Smooth muscle cell (in vitro differentiated cells): ENCODE measurements around the gene KRT79. TPM values are rescaled to one million over a fixed set of nuclear protein-coding genes. Genes with fewer than 3 reads are reported as not detected.

Experiments used
- DNase-seq: peaks from one replicate; lab custom pipeline; 2025; ENCODE audit not compliant: unreplicated experiment; lab: John Stamatoyannopoulos, UW
- H2AFZ ChIP-seq: fragments of 200-600 bp; sonication (generic); 2 replicates; pipeline ENCODE4 v1.6.0; 2016; ENCODE audit warnings: antibody characterized with exemption, low read depth, mild to moderate bottlenecking
- H3F3A ChIP-seq: fragments of 200-600 bp; sonication (generic); 2 replicates; pipeline ENCODE4 v1.6.0; 2017; ENCODE audit warnings: antibody characterized with exemption, low read depth
- H3K27ac ChIP-seq: fragments of 200-600 bp; sonication (generic); 2 replicates; pipeline ENCODE4 v1.5.1; 2016; ENCODE audit warnings: low read depth, mild to moderate bottlenecking
- H3K27me3 ChIP-seq: fragments of 200-600 bp; sonication (generic); 2 replicates; pipeline ENCODE4 v1.6.1; 2016; ENCODE audit warnings: low read depth, mild to moderate bottlenecking
- H3K36me3 ChIP-seq: fragments of 200-600 bp; sonication (generic); 2 replicates; pipeline ENCODE4 v1.5.1; 2016; ENCODE audit warnings: low read depth
- H3K4me1 ChIP-seq: fragments of 200-600 bp; sonication (generic); 2 replicates; pipeline ENCODE4 v1.5.1; 2016; ENCODE audit warnings: low read depth
- H3K4me2 ChIP-seq: fragments of 200-600 bp; sonication (generic); 2 replicates; pipeline ENCODE4 v1.6.0; 2016; ENCODE audit warnings: mild to moderate bottlenecking
- H3K4me3 ChIP-seq: fragments of 200-600 bp; sonication (generic); 2 replicates; pipeline ENCODE4 v1.5.1; 2016; ENCODE audit warnings: mild to moderate bottlenecking
- H3K79me2 ChIP-seq: fragments of 200-600 bp; sonication (generic); 2 replicates; pipeline ENCODE4 v1.6.0; 2016; ENCODE audit warnings: low read depth, mild to moderate bottlenecking
- H3K9ac ChIP-seq: fragments of 200-600 bp; sonication (generic); 2 replicates; pipeline ENCODE4 v1.6.0; 2016; ENCODE audit warnings: low read depth
- H3K9me3 ChIP-seq: fragments of 200-600 bp; sonication (generic); replicated peaks from 2 replicates; pipeline ENCODE4 v1.5.1; 2016; ENCODE audit warnings: low read depth
- H4K20me1 ChIP-seq: fragments of 200-600 bp; sonication (generic); 2 replicates; pipeline ENCODE4 v1.6.0; 2016; ENCODE audit warnings: low read depth
- WGBS: methylation state at CpG from one replicate; pipeline ENCODE4 v1.1.7; 2016; ENCODE audit warnings: low lambda C conversion rate; 5-methylcytosine and 5-hydroxymethylcytosine counted together
- polyA plus RNA-seq: library from polyadenylated mRNA; unstranded; fragments of >200 nt; fragmentation: Nextera tagmentation; extraction: Ambion mirVana; gene quantifications from 2 replicates; pipeline ENCODE4 v1.2.1, GENCODE V29; 2016
- total RNA-seq: library from RNA; depleted of rRNA; stranded (reverse); fragments of >200 nt; gene quantifications from 2 replicates; pipeline ENCODE4 v1.2.3, GENCODE V29; 2014
- TF ChIP-seq, protein P1 (sequence below): fragments of 200-600 bp; sonication (generic); IDR thresholded peaks from 2 replicates; pipeline ENCODE4 v1.5.1; 2017; ENCODE audit warnings: borderline replicate concordance, mild to moderate bottlenecking, antibody characterized with exemption; ENCODE audit not compliant: insufficient read depth, poor library complexity, severe bottlenecking

KRT79 gene
- total and polyA plus RNA-seq, 2 experiments from 2014 or later, result 3.4 to 4.1 TPM

GRCh38 chr12:52835271-52836041 is 1.3 kb upstream of the KRT79 start:
- peak overlapping the region; percentile 67 for H3K9ac ChIP-seq
- 63% methylated on average over 15 of the region's 15 CpGs for WGBS
- peak overlapping the region; percentile 57 for H3K4me2 ChIP-seq
- H3F3A ChIP-seq, result peaks cover 4% of the 10 kb centered on the region
- no peaks in the 10 kb centered on the region for H3K27me3 ChIP-seq
- TF ChIP-seq, protein P1, sequence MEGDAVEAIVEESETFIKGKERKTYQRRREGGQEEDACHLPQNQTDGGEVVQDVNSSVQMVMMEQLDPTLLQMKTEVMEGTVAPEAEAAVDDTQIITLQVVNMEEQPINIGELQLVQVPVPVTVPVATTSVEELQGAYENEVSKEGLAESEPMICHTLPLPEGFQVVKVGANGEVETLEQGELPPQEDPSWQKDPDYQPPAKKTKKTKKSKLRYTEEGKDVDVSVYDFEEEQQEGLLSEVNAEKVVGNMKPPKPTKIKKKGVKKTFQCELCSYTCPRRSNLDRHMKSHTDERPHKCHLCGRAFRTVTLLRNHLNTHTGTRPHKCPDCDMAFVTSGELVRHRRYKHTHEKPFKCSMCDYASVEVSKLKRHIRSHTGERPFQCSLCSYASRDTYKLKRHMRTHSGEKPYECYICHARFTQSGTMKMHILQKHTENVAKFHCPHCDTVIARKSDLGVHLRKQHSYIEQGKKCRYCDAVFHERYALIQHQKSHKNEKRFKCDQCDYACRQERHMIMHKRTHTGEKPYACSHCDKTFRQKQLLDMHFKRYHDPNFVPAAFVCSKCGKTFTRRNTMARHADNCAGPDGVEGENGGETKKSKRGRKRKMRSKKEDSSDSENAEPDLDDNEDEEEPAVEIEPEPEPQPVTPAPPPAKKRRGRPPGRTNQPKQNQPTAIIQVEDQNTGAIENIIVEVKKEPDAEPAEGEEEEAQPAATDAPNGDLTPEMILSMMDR, result no peak
- peaks cover 16% of the 10 kb centered on the region for H3K4me1 ChIP-seq
- no peaks in the 10 kb centered on the region for H3K79me2 ChIP-seq
- H3K9me3 ChIP-seq, result no peaks in the 10 kb centered on the region
- H2AFZ ChIP-seq, result no peak overlapping the region
- no peak for DNase-seq
- H3K27ac ChIP-seq, result peak overlapping the region; percentile 97
- H4K20me1 ChIP-seq, result no peaks in the 10 kb centered on the region
- H3K36me3 ChIP-seq, result no peaks in the 10 kb centered on the region
- no peak overlapping the region for H3K4me3 ChIP-seq

GRCh38 chr12:52834727-52835001 is 553 bp upstream of the KRT79 start:
- Histone ChIP-seq H3K4me3 (no peak overlapping the region), H3K27me3 (no peaks in the 10 kb centered on the region), H3K4me2 (no peak overlapping the region), H3K36me3 (no peaks in the 10 kb centered on the region), H4K20me1 (no peaks in the 10 kb centered on the region), H3F3A (peaks cover 4% of the 10 kb centered on the region), H2AFZ (no peak overlapping the region), H3K27ac (peak overlapping the region; percentile 97), H3K4me1 (peaks cover 16% of the 10 kb centered on the region), H3K9me3 (no peaks in the 10 kb centered on the region), H3K79me2 (no peaks in the 10 kb centered on the region), H3K9ac (no peak overlapping the region)
- DNase-seq, result no peak
- 91% methylated on average over 4 of the region's 4 CpGs for WGBS
- TF ChIP-seq, protein P1, result no peak

- Histone ChIP-seq H3K36me3 (no peaks in the 10 kb centered on the region), H3K4me3 (no peak overlapping the region), H3F3A (peaks cover 4% of the 10 kb centered on the region), H3K27ac (no peak overlapping the region), H3K4me1 (peaks cover 22% of the 10 kb centered on the region), H3K9ac (no peak overlapping the region), H2AFZ (no peak overlapping the region), H3K9me3 (no peaks in the 10 kb centered on the region), H4K20me1 (no peaks in the 10 kb centered on the region), H3K79me2 (no peaks in the 10 kb centered on the region), H3K4me2 (no peak overlapping the region), H3K27me3 (no peaks in the 10 kb centered on the region)
- no peak for DNase-seq
- WGBS, result 92% methylated on average over 20 of the region's 20 CpGs
- TF ChIP-seq, protein P1, result no peak
Observed at GRCh38 chr12:52832985-52833905, 866 bp downstream of the KRT79 start.
